ENCODE measurements around the gene CYFIP1. TPM values are rescaled to one million over a fixed set of nuclear protein-coding genes. Genes with fewer than 3 reads are reported as not detected.

CYFIP1 gene
- total and polyA plus RNA-seq, 9 of the 15 experiments (the other 6 are each of a cell fraction or from before 2014, with no cell fraction given) = 3.8 to 59.8 (median 28.3) TPM

GRCh38 chr15:22887157-22887951 lies 92.8 kb downstream of the CYFIP1 start (continued):
- peak; percentile 54 for TF ChIP-seq ATF3 (IDR thresholded peaks at IDR 0.05)
- no peak for TF ChIP-seq ATF3 (CRISPR knock-in tag; conservative IDR thresholded peaks at IDR 0.05)
- peak; percentile 28; the same call in 1 of the 2 replicates for TF ChIP-seq SMARCA5 (IDR thresholded peaks at IDR 0.05)
- peak; percentile 92 for TF ChIP-seq PKNOX1 (IDR thresholded peaks at IDR 0.05)
- TF ChIP-seq TAF9B (IDR thresholded peaks at IDR 0.05; ENCODE audit: partially characterized antibody) = peak; percentile 31
- no peak for TF ChIP-seq ZSCAN32 (CRISPR knock-in tag; IDR thresholded peaks at IDR 0.05)
- TF ChIP-seq SLC30A9 (CRISPR knock-in tag; IDR thresholded peaks at IDR 0.05) = no peak
- TF ChIP-seq MAX (CRISPR knock-in tag; IDR thresholded peaks at IDR 0.05) = 0 out of 2 replicates have a peak, but pooled peaks have one; percentile 25
- TF ChIP-seq KHSRP (IDR thresholded peaks at IDR 0.05) = no peak
- no peak for TF ChIP-seq CCAR2 (IDR thresholded peaks at IDR 0.05; ENCODE audit: low read depth, low read length)
- peak; percentile 25 for TF ChIP-seq ZFP36 (IDR thresholded peaks at IDR 0.05; ENCODE audit: low read depth, low read length, partially characterized antibody)
- TF ChIP-seq ATF7 (IDR thresholded peaks at IDR 0.05) = peak; percentile 33; the same call in 1 of the 2 replicates
- TF ChIP-seq TFAP4 (CRISPR knock-in tag; IDR thresholded peaks at IDR 0.05; ENCODE audit: borderline replicate concordance) = peak; percentile 65; the same call in 1 of the 2 replicates
- TF ChIP-seq JUND (IDR thresholded peaks at IDR 0.05; ENCODE audit: borderline replicate concordance, low read depth, low read length) = peak; percentile 40; the same call in 1 of the 2 replicates
- no peak for TF ChIP-seq JUND (tag; IDR thresholded peaks at IDR 0.05; ENCODE audit: borderline replicate concordance, low read depth, low read length)
- TF ChIP-seq MNT (conservative IDR thresholded peaks at IDR 0.05) = peak; percentile 70 to 90
- peak; percentile 38 for TF ChIP-seq CBFA2T3 (IDR thresholded peaks at IDR 0.05)
- TF ChIP-seq JUN (IDR thresholded peaks at IDR 0.05; ENCODE audit: borderline replicate concordance, low read depth, low read length) = peak; percentile 37; the same call in 1 of the 2 replicates
- TF ChIP-seq JUN (CRISPR knock-in tag; IDR thresholded peaks at IDR 0.05; ENCODE audit: borderline replicate concordance) = no peak
- no peak for TF ChIP-seq PBX2 (CRISPR knock-in tag; IDR thresholded peaks at IDR 0.05; ENCODE audit: low read depth)
- peak; percentile 91 for TF ChIP-seq PBX2 (tag; conservative IDR thresholded peaks at IDR 0.05; ENCODE audit: low read depth)

Measured in K562 (cell line).